ENCODE measurements around the gene STAM.

STAM gene

GRCh38 chr10:17640331-17640816, 3.6 kb upstream of the STAM start:
- no peaks in the 10 kb centered on the region for H3K36me3 ChIP-seq (replicated peaks; ENCODE audit: insufficient read depth, low read length)
- peaks cover 28% of the 10 kb centered on the region for H3K79me2 ChIP-seq (ENCODE audit: low read length)
- H3K9me2 ChIP-seq (replicated peaks; ENCODE audit: insufficient read depth, low read length) = no peaks in the 10 kb centered on the region
- H3K4me1 ChIP-seq (ENCODE audit: low read length) = peaks cover 4% of the 10 kb centered on the region; the same call in 1 of the 2 replicates
- H3K4me2 ChIP-seq (ENCODE audit: low read depth, low read length) = no peak overlapping the region
- TF ChIP-seq EZH2 (optimal IDR thresholded peaks at IDR 0.05; ENCODE audit: low read depth, low read length) (no peak), EZH2phosphoT487 (IDR thresholded peaks at IDR 0.05; ENCODE audit: low read length) (no peak)
- TF ChIP-seq, protein P1, sequence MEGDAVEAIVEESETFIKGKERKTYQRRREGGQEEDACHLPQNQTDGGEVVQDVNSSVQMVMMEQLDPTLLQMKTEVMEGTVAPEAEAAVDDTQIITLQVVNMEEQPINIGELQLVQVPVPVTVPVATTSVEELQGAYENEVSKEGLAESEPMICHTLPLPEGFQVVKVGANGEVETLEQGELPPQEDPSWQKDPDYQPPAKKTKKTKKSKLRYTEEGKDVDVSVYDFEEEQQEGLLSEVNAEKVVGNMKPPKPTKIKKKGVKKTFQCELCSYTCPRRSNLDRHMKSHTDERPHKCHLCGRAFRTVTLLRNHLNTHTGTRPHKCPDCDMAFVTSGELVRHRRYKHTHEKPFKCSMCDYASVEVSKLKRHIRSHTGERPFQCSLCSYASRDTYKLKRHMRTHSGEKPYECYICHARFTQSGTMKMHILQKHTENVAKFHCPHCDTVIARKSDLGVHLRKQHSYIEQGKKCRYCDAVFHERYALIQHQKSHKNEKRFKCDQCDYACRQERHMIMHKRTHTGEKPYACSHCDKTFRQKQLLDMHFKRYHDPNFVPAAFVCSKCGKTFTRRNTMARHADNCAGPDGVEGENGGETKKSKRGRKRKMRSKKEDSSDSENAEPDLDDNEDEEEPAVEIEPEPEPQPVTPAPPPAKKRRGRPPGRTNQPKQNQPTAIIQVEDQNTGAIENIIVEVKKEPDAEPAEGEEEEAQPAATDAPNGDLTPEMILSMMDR (IDR thresholded peaks at IDR 0.05; ENCODE audit: low read length) = no peak
- no peak for DNase-seq
- H3K4me3 ChIP-seq (ENCODE audit: low read length) = no peak overlapping the region
- no peaks in the 10 kb centered on the region for H3K9me3 ChIP-seq (replicated peaks; ENCODE audit: insufficient read depth, low read length)
- peaks cover 4% of the 10 kb centered on the region; the same call in 1 of the 2 replicates for H3F3A ChIP-seq (ENCODE audit: insufficient read depth, low read length)
- no peak overlapping the region for H2AFZ ChIP-seq (ENCODE audit: low read length)
- H3K27me3 ChIP-seq (replicated peaks; ENCODE audit: insufficient read depth, low read length) = no peaks in the 10 kb centered on the region
- H4K20me1 ChIP-seq (ENCODE audit: insufficient read depth, low read length) = no peaks in the 10 kb centered on the region
- no peak overlapping the region for H3K9ac ChIP-seq (ENCODE audit: low read length)
- H3K27ac ChIP-seq (ENCODE audit: low read length) = no peak overlapping the region

DNA sequence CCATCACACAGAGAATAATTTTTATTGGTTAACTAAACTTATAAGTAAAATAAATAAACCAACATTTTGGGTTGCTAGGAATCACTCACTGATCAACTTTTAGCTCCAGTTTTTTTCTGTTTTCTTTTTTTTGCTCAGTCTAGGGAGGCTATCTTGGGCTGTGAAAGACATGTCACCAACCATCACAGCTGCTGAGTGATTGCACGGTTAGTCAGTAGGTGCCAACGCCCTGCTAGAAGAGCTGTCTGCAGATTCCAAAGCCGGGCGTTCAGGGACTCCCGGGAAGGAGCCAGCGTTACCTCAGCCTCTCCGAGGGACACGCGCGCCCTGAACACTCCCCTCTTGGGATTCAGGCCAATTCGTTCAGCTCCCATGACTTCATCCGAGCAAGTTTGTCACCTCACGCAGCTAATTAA, 604 bp upstream of the STAM start:
- TF ChIP-seq EZH2 (optimal IDR thresholded peaks at IDR 0.05; ENCODE audit: low read depth, low read length) = no peak
- TF ChIP-seq EZH2phosphoT487 (IDR thresholded peaks at IDR 0.05; ENCODE audit: low read length) = no peak
- TF ChIP-seq, protein P1 (IDR thresholded peaks at IDR 0.05; ENCODE audit: low read length) = no peak
- no peaks in the 10 kb centered on the region for H3K9me3 ChIP-seq (replicated peaks; ENCODE audit: insufficient read depth, low read length)

DNA sequence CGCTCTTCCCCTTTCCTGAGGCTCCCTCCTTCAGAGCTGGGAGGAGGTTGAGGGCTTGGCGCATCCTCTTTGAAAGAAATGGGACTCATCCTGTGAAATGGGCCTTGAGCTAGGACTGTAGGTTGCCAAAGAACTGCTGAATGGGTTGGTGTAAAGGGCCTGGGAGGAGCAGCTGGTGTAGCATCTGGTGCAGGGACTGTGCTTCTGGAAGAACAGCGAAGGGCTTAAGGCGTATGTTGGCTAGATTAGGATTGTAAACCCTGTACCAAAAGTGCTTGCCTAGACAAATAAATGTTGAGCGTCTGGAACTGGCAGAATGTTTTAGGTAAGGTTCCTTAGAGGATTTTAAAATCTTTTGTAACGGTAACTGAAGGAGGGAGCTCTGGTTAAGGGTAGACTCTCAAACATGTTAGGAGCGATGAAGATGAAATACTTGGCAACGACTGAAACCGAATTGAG, 563 bp downstream of the STAM start:
- Histone ChIP-seq H3K9me2 (replicated peaks; ENCODE audit: insufficient read depth, low read length) (no peaks in the 10 kb centered on the region), H3K79me2 (ENCODE audit: low read length) (peaks cover 69% of the 10 kb centered on the region), H3K36me3 (replicated peaks; ENCODE audit: insufficient read depth, low read length) (no peaks in the 10 kb centered on the region), H3K4me1 (ENCODE audit: low read length) (peaks cover 13% of the 10 kb centered on the region), H4K20me1 (ENCODE audit: insufficient read depth, low read length) (no peaks in the 10 kb centered on the region), H3K4me3 (ENCODE audit: low read length) (peak overlapping the region; percentile 98), H3K4me2 (ENCODE audit: low read depth, low read length) (peak overlapping the region; percentile 73), H3K9ac (ENCODE audit: low read length) (peak overlapping the region; percentile 93), H3K27me3 (replicated peaks; ENCODE audit: insufficient read depth, low read length) (no peaks in the 10 kb centered on the region), H2AFZ (ENCODE audit: low read length) (peak overlapping the region; percentile 89), H3K9me3 (replicated peaks; ENCODE audit: insufficient read depth, low read length) (no peaks in the 10 kb centered on the region), H3K27ac (ENCODE audit: low read length) (peak overlapping the region; percentile 85), H3F3A (ENCODE audit: insufficient read depth, low read length) (peaks cover 4% of the 10 kb centered on the region; the same call in 1 of the 2 replicates)
- TF ChIP-seq EZH2phosphoT487 (IDR thresholded peaks at IDR 0.05; ENCODE audit: low read length) = no peak
- TF ChIP-seq, protein P1 (IDR thresholded peaks at IDR 0.05; ENCODE audit: low read length) = no peak
- peak; percentile 39 for DNase-seq

More for the DNA sequence above, 604 bp upstream of the STAM start:
- Histone ChIP-seq H3K36me3 (replicated peaks; ENCODE audit: insufficient read depth, low read length) (no peaks in the 10 kb centered on the region), H3K9me2 (replicated peaks; ENCODE audit: insufficient read depth, low read length) (no peaks in the 10 kb centered on the region), H3K79me2 (ENCODE audit: low read length) (peaks cover 57% of the 10 kb centered on the region), H4K20me1 (ENCODE audit: insufficient read depth, low read length) (no peaks in the 10 kb centered on the region), H3K27me3 (replicated peaks; ENCODE audit: insufficient read depth, low read length) (no peaks in the 10 kb centered on the region), H3F3A (ENCODE audit: insufficient read depth, low read length) (peaks cover 4% of the 10 kb centered on the region; the same call in 1 of the 2 replicates), H3K9ac (ENCODE audit: low read length) (peak overlapping the region; percentile 93), H3K4me1 (ENCODE audit: low read length) (peaks cover 13% of the 10 kb centered on the region), H3K4me3 (ENCODE audit: low read length) (peak overlapping the region; percentile 98), H2AFZ (ENCODE audit: low read length) (peak overlapping the region; percentile 89), H3K27ac (ENCODE audit: low read length) (peak overlapping the region; percentile 85; the same call in 1 of the 2 replicates), H3K4me2 (ENCODE audit: low read depth, low read length) (peak overlapping the region; percentile 73)
- DNase-seq = no peak

Measured in MM.1S (cell line).